GM12878 (cell line): ENCODE results near the gene TRIM3. TPM values are rescaled to one million over a fixed set of nuclear protein-coding genes. Genes with fewer than 3 reads are reported as not detected.

Experiments
- BMI1 ChIP-seq: fragments of 450-650 bp; IDR thresholded peaks from 2 replicates; pipeline ENCODE4 v1.6.1; 2016; ENCODE audit warnings: mild to moderate bottlenecking, moderate library complexity, borderline replicate concordance
- CHD1 ChIP-seq: IDR thresholded peaks from 2 replicates; pipeline ENCODE4 v1.6.1; 2012; ENCODE audit warnings: low read depth, low read length, improper control_type of control experiment
- CHD4 ChIP-seq: fragments of 200-600 bp; sonication (generic); IDR thresholded peaks from 2 replicates; pipeline ENCODE4 v1.6.1; 2016; ENCODE audit warnings: mild to moderate bottlenecking
- IKZF2 ChIP-seq, 2 experiments: fragments of 450-650 bp; IDR thresholded peaks; 2 replicates each; pipeline ENCODE4 v1.6.1; 2017; ENCODE audit warnings: mild to moderate bottlenecking in 2 of 2, moderate library complexity in 2 of 2
- SP1 ChIP-seq: IDR thresholded peaks from one replicate; pipeline ENCODE4 v1.6.1; 2011; ENCODE audit warnings: low read depth, low read length
- ZZZ3 ChIP-seq: IDR thresholded peaks from 2 replicates; pipeline ENCODE4 v1.6.1; 2011; ENCODE audit warnings: low read depth; ENCODE audit not compliant: control insufficient read depth, insufficient read length
- polyA plus RNA-seq, 11 experiments: library from polyadenylated mRNA; depleted of rRNA in 4 of 11; unstranded in 6 of 11; stranded (reverse) in 5 of 11; fragments of >200 nt; fragmentation: Nextera tagmentation in 4 of 11; fragmentation: Illumina TruSeq in 1 of 11; extraction: Ambion mirVana in 4 of 11; extraction: Trizol in 1 of 11; gene quantifications; 1 replicate in 1 of 11; 2 replicates in 10 of 11; pipeline versions ENCODE4 v1.2.1 to v1.2.3, GENCODE V29; 2011 to 2016; ENCODE audit warnings: inconsistent platforms in 2 of 11, missing spikeins in 2 of 11, low read depth in 1 of 11
- total RNA-seq, 4 experiments: library from RNA; depleted of rRNA in 3 of 4; stranded (reverse); fragments of >200 nt in 3 of 4; fragmentation: Illumina TruSeq in 1 of 4; extraction: Trizol in 1 of 4; gene quantifications; 2 replicates each; pipeline versions ENCODE4 v1.2.1 to v1.2.3, GENCODE V29; 2013 to 2021
- TF ChIP-seq, protein P1 (sequence below): IDR thresholded peaks from 2 replicates; pipeline ENCODE4 v1.6.1; 2011; ENCODE audit warnings: mild to moderate bottlenecking, low read depth, low read length, moderate library complexity; ENCODE audit not compliant: insufficient replicate concordance
- TF ChIP-seq, protein P2 (sequence below): IDR thresholded peaks from 2 replicates; pipeline ENCODE4 v1.6.1; 2011; ENCODE audit warnings: borderline replicate concordance, low read depth, mild to moderate bottlenecking, moderate library complexity, low read length; ENCODE audit not compliant: insufficient read depth, poor library complexity, severe bottlenecking
- TF ChIP-seq, protein P3 (sequence below): fragments of 450-650 bp; IDR thresholded peaks from 2 replicates; pipeline ENCODE4 v1.6.1; 2016; ENCODE audit warnings: mild to moderate bottlenecking, moderate library complexity, borderline replicate concordance
- TF ChIP-seq, protein P4 (sequence below): IDR thresholded peaks from 2 replicates; pipeline ENCODE4 v1.6.1; 2012; ENCODE audit warnings: mild to moderate bottlenecking, low read depth, low read length
- TF ChIP-seq, protein P5 (sequence below): IDR thresholded peaks from 2 replicates; pipeline ENCODE4 v1.6.1; 2012; ENCODE audit warnings: improper control_type of control experiment, low read depth, low read length; ENCODE audit not compliant: insufficient replicate concordance
- TF ChIP-seq, protein P6 (sequence below): fragments of 450-650 bp; IDR thresholded peaks from 2 replicates; pipeline ENCODE4 v1.6.1; 2016; ENCODE audit warnings: mild to moderate bottlenecking

Gene TRIM3
- total and polyA plus RNA-seq, 10 of the 15 experiments (the other 5 are each of a cell fraction or from before 2014, with no cell fraction given): 0.34 to 11.8 (median 4.8) TPM

DNA sequence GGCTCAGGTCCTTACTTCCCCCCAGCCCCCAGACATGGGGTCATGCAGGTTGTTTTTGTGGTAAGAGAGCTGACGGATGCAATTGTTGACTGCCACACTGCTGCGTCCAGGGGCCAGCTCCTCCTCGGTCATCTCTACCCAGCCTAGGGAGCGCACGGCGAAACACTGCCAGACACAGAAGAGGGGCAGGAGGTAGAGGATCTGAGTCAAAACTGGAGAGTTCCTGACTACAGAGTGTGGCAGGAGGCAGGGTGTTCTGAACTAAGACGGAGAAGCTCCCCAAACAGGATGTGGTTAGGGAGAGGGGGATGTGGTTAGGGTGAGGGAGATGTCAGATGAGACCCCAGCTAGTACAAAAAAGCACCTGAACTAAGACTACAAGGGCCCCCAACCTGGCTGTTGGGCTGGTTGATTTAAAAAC is 71.2 kb downstream of the TRIM3 start (continued):
- TF ChIP-seq, protein P1, sequence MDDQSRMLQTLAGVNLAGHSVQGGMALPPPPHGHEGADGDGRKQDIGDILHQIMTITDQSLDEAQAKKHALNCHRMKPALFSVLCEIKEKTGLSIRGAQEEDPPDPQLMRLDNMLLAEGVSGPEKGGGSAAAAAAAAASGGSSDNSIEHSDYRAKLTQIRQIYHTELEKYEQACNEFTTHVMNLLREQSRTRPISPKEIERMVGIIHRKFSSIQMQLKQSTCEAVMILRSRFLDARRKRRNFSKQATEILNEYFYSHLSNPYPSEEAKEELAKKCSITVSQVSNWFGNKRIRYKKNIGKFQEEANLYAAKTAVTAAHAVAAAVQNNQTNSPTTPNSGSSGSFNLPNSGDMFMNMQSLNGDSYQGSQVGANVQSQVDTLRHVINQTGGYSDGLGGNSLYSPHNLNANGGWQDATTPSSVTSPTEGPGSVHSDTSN: peak; percentile 9
- no peak for TF ChIP-seq BMI1
- TF ChIP-seq, protein P2, sequence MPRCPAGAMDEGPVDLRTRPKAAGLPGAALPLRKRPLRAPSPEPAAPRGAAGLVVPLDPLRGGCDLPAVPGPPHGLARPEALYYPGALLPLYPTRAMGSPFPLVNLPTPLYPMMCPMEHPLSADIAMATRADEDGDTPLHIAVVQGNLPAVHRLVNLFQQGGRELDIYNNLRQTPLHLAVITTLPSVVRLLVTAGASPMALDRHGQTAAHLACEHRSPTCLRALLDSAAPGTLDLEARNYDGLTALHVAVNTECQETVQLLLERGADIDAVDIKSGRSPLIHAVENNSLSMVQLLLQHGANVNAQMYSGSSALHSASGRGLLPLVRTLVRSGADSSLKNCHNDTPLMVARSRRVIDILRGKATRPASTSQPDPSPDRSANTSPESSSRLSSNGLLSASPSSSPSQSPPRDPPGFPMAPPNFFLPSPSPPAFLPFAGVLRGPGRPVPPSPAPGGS: peak; percentile 47
- TF ChIP-seq, protein P3, sequence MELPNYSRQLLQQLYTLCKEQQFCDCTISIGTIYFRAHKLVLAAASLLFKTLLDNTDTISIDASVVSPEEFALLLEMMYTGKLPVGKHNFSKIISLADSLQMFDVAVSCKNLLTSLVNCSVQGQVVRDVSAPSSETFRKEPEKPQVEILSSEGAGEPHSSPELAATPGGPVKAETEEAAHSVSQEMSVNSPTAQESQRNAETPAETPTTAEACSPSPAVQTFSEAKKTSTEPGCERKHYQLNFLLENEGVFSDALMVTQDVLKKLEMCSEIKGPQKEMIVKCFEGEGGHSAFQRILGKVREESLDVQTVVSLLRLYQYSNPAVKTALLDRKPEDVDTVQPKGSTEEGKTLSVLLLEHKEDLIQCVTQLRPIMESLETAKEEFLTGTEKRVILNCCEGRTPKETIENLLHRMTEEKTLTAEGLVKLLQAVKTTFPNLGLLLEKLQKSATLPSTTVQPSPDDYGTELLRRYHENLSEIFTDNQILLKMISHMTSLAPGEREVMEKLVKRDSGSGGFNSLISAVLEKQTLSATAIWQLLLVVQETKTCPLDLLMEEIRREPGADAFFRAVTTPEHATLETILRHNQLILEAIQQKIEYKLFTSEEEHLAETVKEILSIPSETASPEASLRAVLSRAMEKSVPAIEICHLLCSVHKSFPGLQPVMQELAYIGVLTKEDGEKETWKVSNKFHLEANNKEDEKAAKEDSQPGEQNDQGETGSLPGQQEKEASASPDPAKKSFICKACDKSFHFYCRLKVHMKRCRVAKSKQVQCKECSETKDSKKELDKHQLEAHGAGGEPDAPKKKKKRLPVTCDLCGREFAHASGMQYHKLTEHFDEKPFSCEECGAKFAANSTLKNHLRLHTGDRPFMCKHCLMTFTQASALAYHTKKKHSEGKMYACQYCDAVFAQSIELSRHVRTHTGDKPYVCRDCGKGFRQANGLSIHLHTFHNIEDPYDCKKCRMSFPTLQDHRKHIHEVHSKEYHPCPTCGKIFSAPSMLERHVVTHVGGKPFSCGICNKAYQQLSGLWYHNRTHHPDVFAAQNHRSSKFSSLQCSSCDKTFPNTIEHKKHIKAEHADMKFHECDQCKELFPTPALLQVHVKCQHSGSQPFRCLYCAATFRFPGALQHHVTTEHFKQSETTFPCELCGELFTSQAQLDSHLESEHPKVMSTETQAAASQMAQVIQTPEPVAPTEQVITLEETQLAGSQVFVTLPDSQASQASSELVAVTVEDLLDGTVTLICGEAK: peak; percentile 72; the same call in 1 of the 2 replicates
- no peak for TF ChIP-seq CHD1
- TF ChIP-seq, protein P4, sequence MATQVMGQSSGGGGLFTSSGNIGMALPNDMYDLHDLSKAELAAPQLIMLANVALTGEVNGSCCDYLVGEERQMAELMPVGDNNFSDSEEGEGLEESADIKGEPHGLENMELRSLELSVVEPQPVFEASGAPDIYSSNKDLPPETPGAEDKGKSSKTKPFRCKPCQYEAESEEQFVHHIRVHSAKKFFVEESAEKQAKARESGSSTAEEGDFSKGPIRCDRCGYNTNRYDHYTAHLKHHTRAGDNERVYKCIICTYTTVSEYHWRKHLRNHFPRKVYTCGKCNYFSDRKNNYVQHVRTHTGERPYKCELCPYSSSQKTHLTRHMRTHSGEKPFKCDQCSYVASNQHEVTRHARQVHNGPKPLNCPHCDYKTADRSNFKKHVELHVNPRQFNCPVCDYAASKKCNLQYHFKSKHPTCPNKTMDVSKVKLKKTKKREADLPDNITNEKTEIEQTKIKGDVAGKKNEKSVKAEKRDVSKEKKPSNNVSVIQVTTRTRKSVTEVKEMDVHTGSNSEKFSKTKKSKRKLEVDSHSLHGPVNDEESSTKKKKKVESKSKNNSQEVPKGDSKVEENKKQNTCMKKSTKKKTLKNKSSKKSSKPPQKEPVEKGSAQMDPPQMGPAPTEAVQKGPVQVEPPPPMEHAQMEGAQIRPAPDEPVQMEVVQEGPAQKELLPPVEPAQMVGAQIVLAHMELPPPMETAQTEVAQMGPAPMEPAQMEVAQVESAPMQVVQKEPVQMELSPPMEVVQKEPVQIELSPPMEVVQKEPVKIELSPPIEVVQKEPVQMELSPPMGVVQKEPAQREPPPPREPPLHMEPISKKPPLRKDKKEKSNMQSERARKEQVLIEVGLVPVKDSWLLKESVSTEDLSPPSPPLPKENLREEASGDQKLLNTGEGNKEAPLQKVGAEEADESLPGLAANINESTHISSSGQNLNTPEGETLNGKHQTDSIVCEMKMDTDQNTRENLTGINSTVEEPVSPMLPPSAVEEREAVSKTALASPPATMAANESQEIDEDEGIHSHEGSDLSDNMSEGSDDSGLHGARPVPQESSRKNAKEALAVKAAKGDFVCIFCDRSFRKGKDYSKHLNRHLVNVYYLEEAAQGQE: no peak
- no peak for TF ChIP-seq CHD4
- peak; percentile 57 for TF ChIP-seq SP1
- TF ChIP-seq, protein P5, sequence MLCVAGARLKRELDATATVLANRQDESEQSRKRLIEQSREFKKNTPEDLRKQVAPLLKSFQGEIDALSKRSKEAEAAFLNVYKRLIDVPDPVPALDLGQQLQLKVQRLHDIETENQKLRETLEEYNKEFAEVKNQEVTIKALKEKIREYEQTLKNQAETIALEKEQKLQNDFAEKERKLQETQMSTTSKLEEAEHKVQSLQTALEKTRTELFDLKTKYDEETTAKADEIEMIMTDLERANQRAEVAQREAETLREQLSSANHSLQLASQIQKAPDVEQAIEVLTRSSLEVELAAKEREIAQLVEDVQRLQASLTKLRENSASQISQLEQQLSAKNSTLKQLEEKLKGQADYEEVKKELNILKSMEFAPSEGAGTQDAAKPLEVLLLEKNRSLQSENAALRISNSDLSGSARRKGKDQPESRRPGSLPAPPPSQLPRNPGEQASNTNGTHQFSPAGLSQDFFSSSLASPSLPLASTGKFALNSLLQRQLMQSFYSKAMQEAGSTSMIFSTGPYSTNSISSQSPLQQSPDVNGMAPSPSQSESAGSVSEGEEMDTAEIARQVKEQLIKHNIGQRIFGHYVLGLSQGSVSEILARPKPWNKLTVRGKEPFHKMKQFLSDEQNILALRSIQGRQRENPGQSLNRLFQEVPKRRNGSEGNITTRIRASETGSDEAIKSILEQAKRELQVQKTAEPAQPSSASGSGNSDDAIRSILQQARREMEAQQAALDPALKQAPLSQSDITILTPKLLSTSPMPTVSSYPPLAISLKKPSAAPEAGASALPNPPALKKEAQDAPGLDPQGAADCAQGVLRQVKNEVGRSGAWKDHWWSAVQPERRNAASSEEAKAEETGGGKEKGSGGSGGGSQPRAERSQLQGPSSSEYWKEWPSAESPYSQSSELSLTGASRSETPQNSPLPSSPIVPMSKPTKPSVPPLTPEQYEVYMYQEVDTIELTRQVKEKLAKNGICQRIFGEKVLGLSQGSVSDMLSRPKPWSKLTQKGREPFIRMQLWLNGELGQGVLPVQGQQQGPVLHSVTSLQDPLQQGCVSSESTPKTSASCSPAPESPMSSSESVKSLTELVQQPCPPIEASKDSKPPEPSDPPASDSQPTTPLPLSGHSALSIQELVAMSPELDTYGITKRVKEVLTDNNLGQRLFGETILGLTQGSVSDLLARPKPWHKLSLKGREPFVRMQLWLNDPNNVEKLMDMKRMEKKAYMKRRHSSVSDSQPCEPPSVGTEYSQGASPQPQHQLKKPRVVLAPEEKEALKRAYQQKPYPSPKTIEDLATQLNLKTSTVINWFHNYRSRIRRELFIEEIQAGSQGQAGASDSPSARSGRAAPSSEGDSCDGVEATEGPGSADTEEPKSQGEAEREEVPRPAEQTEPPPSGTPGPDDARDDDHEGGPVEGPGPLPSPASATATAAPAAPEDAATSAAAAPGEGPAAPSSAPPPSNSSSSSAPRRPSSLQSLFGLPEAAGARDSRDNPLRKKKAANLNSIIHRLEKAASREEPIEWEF: no peak
- TF ChIP-seq, protein P6, sequence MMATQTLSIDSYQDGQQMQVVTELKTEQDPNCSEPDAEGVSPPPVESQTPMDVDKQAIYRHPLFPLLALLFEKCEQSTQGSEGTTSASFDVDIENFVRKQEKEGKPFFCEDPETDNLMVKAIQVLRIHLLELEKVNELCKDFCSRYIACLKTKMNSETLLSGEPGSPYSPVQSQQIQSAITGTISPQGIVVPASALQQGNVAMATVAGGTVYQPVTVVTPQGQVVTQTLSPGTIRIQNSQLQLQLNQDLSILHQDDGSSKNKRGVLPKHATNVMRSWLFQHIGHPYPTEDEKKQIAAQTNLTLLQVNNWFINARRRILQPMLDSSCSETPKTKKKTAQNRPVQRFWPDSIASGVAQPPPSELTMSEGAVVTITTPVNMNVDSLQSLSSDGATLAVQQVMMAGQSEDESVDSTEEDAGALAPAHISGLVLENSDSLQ: peak; percentile 16; the same call in 1 of the 2 replicates
- TF ChIP-seq ZZZ3: no peak
- peak; percentile 96 to 97 for TF ChIP-seq IKZF2 (IDR thresholded peaks at IDR 0.05)
